ENCODE measurements around the gene ETV3.

Gene ETV3

GRCh38 chr1:157142201-157142600 lies 4.0 kb upstream of the ETV3 start:
- ChIA-PET POLR2A (interaction anchor here (1.5 to 1.6 kb wide), 2 partner anchors 8 to 12 kb away, joined by 4 read pairs; no protein-coding TSS in a partner anchor), CTCF (interaction anchor here (1.0 to 1.7 kb wide), 2 partner anchors 13 to 52 kb away, joined by 5 to 9 read pairs; no protein-coding TSS in a partner anchor)

DNA sequence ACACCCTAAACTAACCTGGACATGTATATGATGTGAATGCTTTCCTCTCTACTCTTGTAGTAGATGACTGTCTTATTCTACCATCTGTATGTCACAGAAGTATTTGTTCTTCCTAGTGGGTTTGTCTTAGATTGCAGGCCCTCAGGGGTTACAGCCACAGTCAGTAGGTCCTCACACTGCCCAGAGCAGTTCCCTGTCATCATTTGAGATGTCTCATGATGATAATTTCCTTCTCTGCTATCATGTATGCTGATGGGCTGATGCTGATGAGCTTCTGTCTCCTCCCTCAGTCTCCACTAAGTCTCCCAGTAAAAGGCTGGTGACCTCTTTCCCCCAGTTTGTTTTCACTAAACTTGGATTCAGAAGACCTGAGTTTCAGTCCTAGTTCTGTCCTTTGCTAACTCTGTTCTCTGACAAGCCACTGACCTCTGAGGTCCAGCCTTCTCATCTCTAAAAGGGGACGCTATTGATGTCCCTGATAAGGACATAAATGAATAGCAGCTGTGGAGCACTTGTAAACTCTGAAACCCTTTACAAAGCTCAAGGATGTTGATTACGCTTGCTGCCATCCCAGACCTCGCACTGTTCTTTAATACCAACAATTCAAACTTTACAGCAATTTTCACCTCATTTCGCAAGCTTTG lies 3.1 kb upstream of the ETV3 start:
- no peak for TF ChIP-seq SP1 (IDR thresholded peaks at IDR 0.05)
- no peak for TF ChIP-seq L3MBTL2 (conservative IDR thresholded peaks at IDR 0.05)
- TF ChIP-seq LEF1 (IDR thresholded peaks at IDR 0.05; ENCODE audit: borderline replicate concordance) = no peak
- no peak for TF ChIP-seq SUZ12 (IDR thresholded peaks at IDR 0.05)
- TF ChIP-seq FOXA1 (IDR thresholded peaks at IDR 0.05) = no peak
- no peak for TF ChIP-seq ARNT (IDR thresholded peaks at IDR 0.05)
- no peak for TF ChIP-seq NFRKB (IDR thresholded peaks at IDR 0.05)
- TF ChIP-seq ZNF384 (IDR thresholded peaks at IDR 0.05) = no peak
- DNase-seq (ENCODE audit: extremely low spot score) = no peak
- POLR2A ChIA-PET = interaction anchor here (1.5 to 1.6 kb wide), 2 partner anchors 9 to 13 kb away, joined by 4 read pairs; no protein-coding TSS in a partner anchor
- CTCF ChIA-PET = interaction anchor here (0.6 to 1.0 kb wide), 3 partner anchors 15 to 103 kb away, joined by 3 to 5 read pairs (median 5); no protein-coding TSS in a partner anchor

More at GRCh38 chr1:157142201-157142600, 4.0 kb upstream of the ETV3 start:
- no peak for TF ChIP-seq FOXK2 (IDR thresholded peaks at IDR 0.05)
- TF ChIP-seq TARDBP (IDR thresholded peaks at IDR 0.05) = no peak
- no peak for TF ChIP-seq SP1 (IDR thresholded peaks at IDR 0.05)
- no peak for DNase-seq (ENCODE audit: extremely low spot score)

- CTCF ChIA-PET = interaction anchor here (1.0 kb wide), 1 partner anchor 16 kb away, joined by 3 read pairs; no protein-coding TSS in a partner anchor
- no peak for TF ChIP-seq TARDBP (IDR thresholded peaks at IDR 0.05)
- no peak for TF ChIP-seq SUZ12 (IDR thresholded peaks at IDR 0.05)
- TF ChIP-seq L3MBTL2 (conservative IDR thresholded peaks at IDR 0.05) = no peak
- no peak for TF ChIP-seq FOXM1 (IDR thresholded peaks at IDR 0.05; ENCODE audit: borderline replicate concordance)
- TF ChIP-seq ELF4 (IDR thresholded peaks at IDR 0.05) = no peak
- TF ChIP-seq PKNOX1 (IDR thresholded peaks at IDR 0.05) = no peak
- no peak for TF ChIP-seq FOXK2 (IDR thresholded peaks at IDR 0.05)
- TF ChIP-seq SP1 (IDR thresholded peaks at IDR 0.05) = no peak
- no peak for TF ChIP-seq NFRKB (IDR thresholded peaks at IDR 0.05)
- TF ChIP-seq FOXA1 (IDR thresholded peaks at IDR 0.05) = no peak
- TF ChIP-seq ZNF384 (IDR thresholded peaks at IDR 0.05) = no peak
- TF ChIP-seq BHLHE40 (IDR thresholded peaks at IDR 0.05; ENCODE audit: borderline replicate concordance) = no peak
- no peak for TF ChIP-seq LEF1 (IDR thresholded peaks at IDR 0.05; ENCODE audit: borderline replicate concordance)
- no peak for TF ChIP-seq CTBP1 (IDR thresholded peaks at IDR 0.05; ENCODE audit: borderline replicate concordance)
- no peak for TF ChIP-seq ARNT (IDR thresholded peaks at IDR 0.05)
- no peak for TF ChIP-seq HDGF (IDR thresholded peaks at IDR 0.05; ENCODE audit: borderline replicate concordance)
- no peak for DNase-seq (ENCODE audit: extremely low spot score)
- POLR2A ChIA-PET = interaction anchor here (1.2 to 2.0 kb wide), 2 partner anchors 12 to 18 kb away, joined by 8 to 11 read pairs; no protein-coding TSS in a partner anchor
Observed at GRCh38 chr1:157140063-157140588, 1.9 kb upstream of the ETV3 start.

DNA sequence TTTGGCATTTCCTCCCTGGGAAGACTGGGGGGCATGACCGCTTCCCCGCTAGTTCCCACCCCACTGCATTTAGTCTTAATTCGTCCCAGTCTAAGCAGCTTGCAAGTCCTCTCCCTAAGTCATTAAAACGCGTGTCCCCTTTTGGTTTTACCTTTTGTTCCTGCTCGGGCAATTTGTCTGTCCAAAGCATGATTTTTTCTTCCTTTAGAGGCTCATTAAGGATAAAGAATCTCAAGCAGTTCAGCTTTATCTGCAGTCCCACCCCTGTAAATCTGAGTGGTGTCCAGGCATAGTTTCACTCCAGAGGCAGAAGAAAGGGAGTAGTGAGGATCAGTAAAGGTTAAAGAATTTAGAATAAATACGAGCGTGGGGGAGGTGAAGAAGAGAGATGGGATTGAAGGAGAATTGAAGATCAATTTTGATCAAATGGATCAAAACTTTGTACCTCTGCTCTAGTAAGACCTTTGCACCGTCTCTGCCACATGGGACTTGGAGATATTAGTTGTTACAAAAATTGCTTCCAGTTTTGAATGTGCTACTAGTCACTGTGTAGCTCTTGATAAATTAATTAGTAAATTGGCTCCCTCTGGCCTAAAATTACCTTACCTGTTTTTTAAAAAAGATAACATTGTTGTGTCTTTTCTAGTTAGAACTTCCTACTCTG lies 989 bp upstream of the ETV3 start:
- TF ChIP-seq CTBP1 (IDR thresholded peaks at IDR 0.05; ENCODE audit: borderline replicate concordance) = no peak
- no peak for TF ChIP-seq FOXM1 (IDR thresholded peaks at IDR 0.05; ENCODE audit: borderline replicate concordance)
- no peak for TF ChIP-seq SP1 (IDR thresholded peaks at IDR 0.05)
- no peak for TF ChIP-seq HDGF (IDR thresholded peaks at IDR 0.05; ENCODE audit: borderline replicate concordance)
- TF ChIP-seq ARNT (IDR thresholded peaks at IDR 0.05) = no peak
- no peak for TF ChIP-seq FOXK2 (IDR thresholded peaks at IDR 0.05)
- no peak for TF ChIP-seq PKNOX1 (IDR thresholded peaks at IDR 0.05)
- TF ChIP-seq NFRKB (IDR thresholded peaks at IDR 0.05) = no peak
- no peak for TF ChIP-seq FOXA1 (IDR thresholded peaks at IDR 0.05)
- TF ChIP-seq L3MBTL2 (conservative IDR thresholded peaks at IDR 0.05) = no peak
- TF ChIP-seq BHLHE40 (IDR thresholded peaks at IDR 0.05; ENCODE audit: borderline replicate concordance) = no peak
- TF ChIP-seq ZNF384 (IDR thresholded peaks at IDR 0.05) = no peak
- TF ChIP-seq ELF4 (IDR thresholded peaks at IDR 0.05) = no peak
- no peak for TF ChIP-seq LEF1 (IDR thresholded peaks at IDR 0.05; ENCODE audit: borderline replicate concordance)
- TF ChIP-seq SUZ12 (IDR thresholded peaks at IDR 0.05) = no peak
- TF ChIP-seq TARDBP (IDR thresholded peaks at IDR 0.05) = no peak
- DNase-seq (ENCODE audit: extremely low spot score) = no peak
- POLR2A ChIA-PET = interaction anchor here (0.6 to 3.0 kb wide), 9 partner anchors 9 to 36 kb away, joined by 3 to 22 read pairs (median 6); no protein-coding TSS in a partner anchor
- CTCF ChIA-PET = interaction anchor here (1.0 to 1.1 kb wide), 3 partner anchors 17 to 49 kb away, joined by 3 read pairs; no protein-coding TSS in a partner anchor

- peak; percentile 36 for DNase-seq (ENCODE audit: extremely low spot score)
- TF ChIP-seq HDGF (IDR thresholded peaks at IDR 0.05; ENCODE audit: borderline replicate concordance) (no peak), FOXK2 (IDR thresholded peaks at IDR 0.05) (no peak), BHLHE40 (IDR thresholded peaks at IDR 0.05; ENCODE audit: borderline replicate concordance) (no peak), TARDBP (IDR thresholded peaks at IDR 0.05) (no peak), ZNF384 (IDR thresholded peaks at IDR 0.05) (no peak), PKNOX1 (IDR thresholded peaks at IDR 0.05) (no peak), NFRKB (IDR thresholded peaks at IDR 0.05) (no peak), FOXM1 (IDR thresholded peaks at IDR 0.05; ENCODE audit: borderline replicate concordance) (no peak), ELF4 (IDR thresholded peaks at IDR 0.05) (no peak), CTBP1 (IDR thresholded peaks at IDR 0.05; ENCODE audit: borderline replicate concordance) (no peak)
- POLR2A ChIA-PET = interaction anchor here (0.8 to 3.0 kb wide), 5 partner anchors 10 to 42 kb away, joined by 3 to 22 read pairs (median 3); no protein-coding TSS in a partner anchor
- CTCF ChIA-PET = interaction anchor here (0.6 to 1.2 kb wide), 4 partner anchors 18 to 210 kb away, joined by 3 to 7 read pairs (median 4); partner anchors contain the start of gene ETV3L
Observed at GRCh38 chr1:157137408-157138219, 581 bp downstream of the ETV3 start.

Data from HEK293T (cell line).